ENCODE data around the gene ZSWIM1. TPM values are rescaled to one million over a fixed set of nuclear protein-coding genes. Genes with fewer than 3 reads are reported as not detected.

Gene ZSWIM1
- total RNA-seq, 1 experiment from 2014 or later, result 17.4 TPM

GRCh38 chr20:45840700-45841198, 40.3 kb upstream of the ZSWIM1 start:
- H3K27me3 Mint-ChIP-seq (ENCODE audit: low read depth), result no peaks in the 10 kb centered on the region
- ATAC-seq (no peak; the same call in 1 of the 2 replicates), DNase-seq (ENCODE audit: low spot score) (no peak)
- no peaks in the 10 kb centered on the region for H3K9me3 Mint-ChIP-seq
- no peak for TF ChIP-seq MYBL2 (CRISPR knock-in tag; IDR thresholded peaks at IDR 0.05)
- TF ChIP-seq ZNF671 (CRISPR knock-in tag; IDR thresholded peaks at IDR 0.05), result no peak
- no peak for TF ChIP-seq SMAD4 (CRISPR knock-in tag; IDR thresholded peaks at IDR 0.05)
- TF ChIP-seq ZNF423 (CRISPR knock-in tag; IDR thresholded peaks at IDR 0.05), result no peak
- TF ChIP-seq USF2 (CRISPR knock-in tag; IDR thresholded peaks at IDR 0.05), result no peak
- TF ChIP-seq SP1 (CRISPR knock-in tag; conservative IDR thresholded peaks at IDR 0.05), result no peak
- TF ChIP-seq CREB1 (CRISPR knock-in tag; IDR thresholded peaks at IDR 0.05), result no peak
- TF ChIP-seq, protein P1, sequence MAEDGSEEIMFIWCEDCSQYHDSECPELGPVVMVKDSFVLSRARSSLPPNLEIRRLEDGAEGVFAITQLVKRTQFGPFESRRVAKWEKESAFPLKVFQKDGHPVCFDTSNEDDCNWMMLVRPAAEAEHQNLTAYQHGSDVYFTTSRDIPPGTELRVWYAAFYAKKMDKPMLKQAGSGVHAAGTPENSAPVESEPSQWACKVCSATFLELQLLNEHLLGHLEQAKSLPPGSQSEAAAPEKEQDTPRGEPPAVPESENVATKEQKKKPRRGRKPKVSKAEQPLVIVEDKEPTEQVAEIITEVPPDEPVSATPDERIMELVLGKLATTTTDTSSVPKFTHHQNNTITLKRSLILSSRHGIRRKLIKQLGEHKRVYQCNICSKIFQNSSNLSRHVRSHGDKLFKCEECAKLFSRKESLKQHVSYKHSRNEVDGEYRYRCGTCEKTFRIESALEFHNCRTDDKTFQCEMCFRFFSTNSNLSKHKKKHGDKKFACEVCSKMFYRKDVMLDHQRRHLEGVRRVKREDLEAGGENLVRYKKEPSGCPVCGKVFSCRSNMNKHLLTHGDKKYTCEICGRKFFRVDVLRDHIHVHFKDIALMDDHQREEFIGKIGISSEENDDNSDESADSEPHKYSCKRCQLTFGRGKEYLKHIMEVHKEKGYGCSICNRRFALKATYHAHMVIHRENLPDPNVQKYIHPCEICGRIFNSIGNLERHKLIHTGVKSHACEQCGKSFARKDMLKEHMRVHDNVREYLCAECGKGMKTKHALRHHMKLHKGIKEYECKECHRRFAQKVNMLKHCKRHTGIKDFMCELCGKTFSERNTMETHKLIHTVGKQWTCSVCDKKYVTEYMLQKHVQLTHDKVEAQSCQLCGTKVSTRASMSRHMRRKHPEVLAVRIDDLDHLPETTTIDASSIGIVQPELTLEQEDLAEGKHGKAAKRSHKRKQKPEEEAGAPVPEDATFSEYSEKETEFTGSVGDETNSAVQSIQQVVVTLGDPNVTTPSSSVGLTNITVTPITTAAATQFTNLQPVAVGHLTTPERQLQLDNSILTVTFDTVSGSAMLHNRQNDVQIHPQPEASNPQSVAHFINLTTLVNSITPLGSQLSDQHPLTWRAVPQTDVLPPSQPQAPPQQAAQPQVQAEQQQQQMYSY (CRISPR knock-in tag; IDR thresholded peaks at IDR 0.05), result no peak
- TF ChIP-seq TCF7 (CRISPR knock-in tag; IDR thresholded peaks at IDR 0.05; ENCODE audit: low read depth), result no peak
- TF ChIP-seq, protein P2, sequence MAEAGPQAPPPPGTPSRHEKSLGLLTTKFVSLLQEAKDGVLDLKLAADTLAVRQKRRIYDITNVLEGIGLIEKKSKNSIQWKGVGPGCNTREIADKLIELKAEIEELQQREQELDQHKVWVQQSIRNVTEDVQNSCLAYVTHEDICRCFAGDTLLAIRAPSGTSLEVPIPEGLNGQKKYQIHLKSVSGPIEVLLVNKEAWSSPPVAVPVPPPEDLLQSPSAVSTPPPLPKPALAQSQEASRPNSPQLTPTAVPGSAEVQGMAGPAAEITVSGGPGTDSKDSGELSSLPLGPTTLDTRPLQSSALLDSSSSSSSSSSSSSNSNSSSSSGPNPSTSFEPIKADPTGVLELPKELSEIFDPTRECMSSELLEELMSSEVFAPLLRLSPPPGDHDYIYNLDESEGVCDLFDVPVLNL (CRISPR knock-in tag; IDR thresholded peaks at IDR 0.05; ENCODE audit: borderline replicate concordance, low read depth), result no peak
- no peak for TF ChIP-seq KAT7 (CRISPR knock-in tag; IDR thresholded peaks at IDR 0.05; ENCODE audit: borderline replicate concordance)
- no peak for TF ChIP-seq ZNF121 (CRISPR knock-in tag; IDR thresholded peaks at IDR 0.05)
- no peak for TF ChIP-seq ZNF425 (CRISPR knock-in tag; conservative IDR thresholded peaks at IDR 0.05)
- no peak overlapping the region for H3K27ac Mint-ChIP-seq
- peaks cover 26% of the 10 kb centered on the region for H3K36me3 Mint-ChIP-seq
- POLR2A ChIA-PET, result interaction anchor here (0.7 to 1.5 kb wide), 2 partner anchors 40 to 94 kb away, joined by 4 read pairs; partner anchors contain the start of genes PCIF1 and ZSWIM1
- CTCF ChIA-PET, result interaction anchor here (0.7 to 2.6 kb wide), 7 partner anchors 17 to 167 kb away, joined by 3 to 17 read pairs (median 4); partner anchors contain the start of gene ZSWIM1
- no peak overlapping the region for H3K4me3 Mint-ChIP-seq
- H3K4me1 Mint-ChIP-seq, result no peaks in the 10 kb centered on the region; the same call in 1 of the 2 replicates

DNA sequence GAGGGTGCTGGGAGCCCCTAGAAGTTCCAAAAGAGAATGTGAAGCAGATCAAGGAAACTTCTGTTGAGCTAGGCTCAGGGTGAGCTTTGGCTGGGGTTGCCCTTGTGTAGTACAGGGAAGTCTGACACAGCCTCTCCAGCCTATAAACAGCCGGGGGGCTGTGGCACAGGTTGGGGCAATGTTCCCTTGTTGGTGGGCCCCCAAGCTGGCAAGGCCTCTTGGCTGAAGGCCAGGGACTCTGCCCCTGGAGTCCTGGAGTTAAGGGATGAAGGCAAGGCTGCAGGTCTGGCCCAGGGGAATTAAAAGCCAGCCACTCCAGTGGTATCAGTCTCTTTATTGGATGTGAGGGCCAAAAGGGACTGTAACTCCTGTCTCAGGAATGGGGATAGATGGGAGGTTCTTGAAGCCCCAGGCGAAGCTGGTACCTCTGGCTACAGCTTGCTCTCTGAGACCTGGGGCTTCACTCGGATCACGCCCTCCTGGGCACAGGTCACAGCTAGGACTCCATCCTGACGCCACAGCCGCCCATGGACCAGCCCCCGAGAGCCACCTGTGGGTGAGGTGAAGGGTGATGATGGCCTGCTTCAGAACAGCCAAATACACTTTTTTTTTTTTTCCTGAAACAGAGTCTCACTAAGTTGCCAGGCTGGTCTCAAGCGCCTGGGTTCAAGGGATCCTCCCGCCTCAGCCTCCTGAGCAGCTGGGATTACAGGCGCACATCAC, 39.5 kb upstream of the ZSWIM1 start:
- no peak for ATAC-seq
- POLR2A ChIA-PET, result interaction anchor here (0.7 to 1.5 kb wide), 2 partner anchors 39 to 93 kb away, joined by 4 read pairs; partner anchors contain the start of genes PCIF1 and ZSWIM1
- no peaks in the 10 kb centered on the region for H3K27me3 Mint-ChIP-seq (ENCODE audit: low read depth)
- TF ChIP-seq ZNF232 (CRISPR knock-in tag; IDR thresholded peaks at IDR 0.05), result no peak
- TF ChIP-seq MYBL2 (CRISPR knock-in tag; IDR thresholded peaks at IDR 0.05), result no peak
- TF ChIP-seq, protein P3, sequence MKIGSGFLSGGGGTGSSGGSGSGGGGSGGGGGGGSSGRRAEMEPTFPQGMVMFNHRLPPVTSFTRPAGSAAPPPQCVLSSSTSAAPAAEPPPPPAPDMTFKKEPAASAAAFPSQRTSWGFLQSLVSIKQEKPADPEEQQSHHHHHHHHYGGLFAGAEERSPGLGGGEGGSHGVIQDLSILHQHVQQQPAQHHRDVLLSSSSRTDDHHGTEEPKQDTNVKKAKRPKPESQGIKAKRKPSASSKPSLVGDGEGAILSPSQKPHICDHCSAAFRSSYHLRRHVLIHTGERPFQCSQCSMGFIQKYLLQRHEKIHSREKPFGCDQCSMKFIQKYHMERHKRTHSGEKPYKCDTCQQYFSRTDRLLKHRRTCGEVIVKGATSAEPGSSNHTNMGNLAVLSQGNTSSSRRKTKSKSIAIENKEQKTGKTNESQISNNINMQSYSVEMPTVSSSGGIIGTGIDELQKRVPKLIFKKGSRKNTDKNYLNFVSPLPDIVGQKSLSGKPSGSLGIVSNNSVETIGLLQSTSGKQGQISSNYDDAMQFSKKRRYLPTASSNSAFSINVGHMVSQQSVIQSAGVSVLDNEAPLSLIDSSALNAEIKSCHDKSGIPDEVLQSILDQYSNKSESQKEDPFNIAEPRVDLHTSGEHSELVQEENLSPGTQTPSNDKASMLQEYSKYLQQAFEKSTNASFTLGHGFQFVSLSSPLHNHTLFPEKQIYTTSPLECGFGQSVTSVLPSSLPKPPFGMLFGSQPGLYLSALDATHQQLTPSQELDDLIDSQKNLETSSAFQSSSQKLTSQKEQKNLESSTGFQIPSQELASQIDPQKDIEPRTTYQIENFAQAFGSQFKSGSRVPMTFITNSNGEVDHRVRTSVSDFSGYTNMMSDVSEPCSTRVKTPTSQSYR (CRISPR knock-in tag; IDR thresholded peaks at IDR 0.05), result no peak
- no peak for TF ChIP-seq MAX (CRISPR knock-in tag; IDR thresholded peaks at IDR 0.05)
- TF ChIP-seq, protein P4, sequence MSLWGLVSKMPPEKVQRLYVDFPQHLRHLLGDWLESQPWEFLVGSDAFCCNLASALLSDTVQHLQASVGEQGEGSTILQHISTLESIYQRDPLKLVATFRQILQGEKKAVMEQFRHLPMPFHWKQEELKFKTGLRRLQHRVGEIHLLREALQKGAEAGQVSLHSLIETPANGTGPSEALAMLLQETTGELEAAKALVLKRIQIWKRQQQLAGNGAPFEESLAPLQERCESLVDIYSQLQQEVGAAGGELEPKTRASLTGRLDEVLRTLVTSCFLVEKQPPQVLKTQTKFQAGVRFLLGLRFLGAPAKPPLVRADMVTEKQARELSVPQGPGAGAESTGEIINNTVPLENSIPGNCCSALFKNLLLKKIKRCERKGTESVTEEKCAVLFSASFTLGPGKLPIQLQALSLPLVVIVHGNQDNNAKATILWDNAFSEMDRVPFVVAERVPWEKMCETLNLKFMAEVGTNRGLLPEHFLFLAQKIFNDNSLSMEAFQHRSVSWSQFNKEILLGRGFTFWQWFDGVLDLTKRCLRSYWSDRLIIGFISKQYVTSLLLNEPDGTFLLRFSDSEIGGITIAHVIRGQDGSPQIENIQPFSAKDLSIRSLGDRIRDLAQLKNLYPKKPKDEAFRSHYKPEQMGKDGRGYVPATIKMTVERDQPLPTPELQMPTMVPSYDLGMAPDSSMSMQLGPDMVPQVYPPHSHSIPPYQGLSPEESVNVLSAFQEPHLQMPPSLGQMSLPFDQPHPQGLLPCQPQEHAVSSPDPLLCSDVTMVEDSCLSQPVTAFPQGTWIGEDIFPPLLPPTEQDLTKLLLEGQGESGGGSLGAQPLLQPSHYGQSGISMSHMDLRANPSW (CRISPR knock-in tag; conservative IDR thresholded peaks at IDR 0.05; ENCODE audit: low read depth), result no peak
- TF ChIP-seq PREB (CRISPR knock-in tag; IDR thresholded peaks at IDR 0.05; ENCODE audit: borderline replicate concordance), result no peak

More for the DNA sequence above, 39.5 kb upstream of the ZSWIM1 start:
- H3K36me3 Mint-ChIP-seq, result peaks cover 29% of the 10 kb centered on the region
- no peak overlapping the region for H3K4me3 Mint-ChIP-seq
- DNase-seq (ENCODE audit: low spot score), result no peak
- no peaks in the 10 kb centered on the region for H3K9me3 Mint-ChIP-seq
- no peak overlapping the region for H3K27ac Mint-ChIP-seq
- H3K4me1 Mint-ChIP-seq, result no peaks in the 10 kb centered on the region
- CTCF ChIA-PET, result interaction anchor here (0.7 to 2.6 kb wide), 8 partner anchors 11 to 166 kb away, joined by 3 to 17 read pairs (median 4); partner anchors contain the start of genes CTSA, NEURL2 and ZSWIM1

Measured in WTC11 (cell line).